NCI-H82 (cell line): ENCODE data around the gene SLC38A1.
"Not testable (repeated sequence)": the region's sequence is repeated elsewhere in the genome, so short reads cannot be mapped to it uniquely, and the experiment has no call there.

Experiments
- DNase-seq: peaks from one replicate; lab custom pipeline; 2025; lab: John Stamatoyannopoulos, UW

SLC38A1 gene

DNA sequence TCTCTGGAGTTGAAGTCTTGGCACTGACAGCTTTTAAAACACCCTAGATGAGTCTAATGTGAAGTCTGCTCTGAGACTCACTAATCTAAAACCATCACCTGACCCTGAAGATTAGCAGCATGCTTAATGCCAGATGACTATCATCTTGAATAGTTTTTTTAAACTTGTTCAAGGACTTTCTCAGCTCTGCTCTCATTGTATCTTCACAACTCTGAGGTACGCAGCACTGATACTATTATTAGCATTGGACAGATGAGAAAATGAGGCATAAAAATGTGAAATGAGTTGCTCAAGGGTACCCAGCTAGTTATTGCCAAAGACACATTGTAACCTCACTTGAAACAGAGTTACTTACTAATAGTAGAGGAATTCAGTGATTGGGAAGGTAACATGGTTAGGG lies 4.8 kb downstream of the SLC38A1 start:
- peak; percentile 81 for DNase-seq

- DNase-seq, result no peak
Measured at GRCh38 chr12:46263140-46264016, 5.5 kb downstream of the SLC38A1 start.

GRCh38 chr12:46261646-46262045 lies 7.2 kb downstream of the SLC38A1 start:
- DNase-seq, result no peak

DNA sequence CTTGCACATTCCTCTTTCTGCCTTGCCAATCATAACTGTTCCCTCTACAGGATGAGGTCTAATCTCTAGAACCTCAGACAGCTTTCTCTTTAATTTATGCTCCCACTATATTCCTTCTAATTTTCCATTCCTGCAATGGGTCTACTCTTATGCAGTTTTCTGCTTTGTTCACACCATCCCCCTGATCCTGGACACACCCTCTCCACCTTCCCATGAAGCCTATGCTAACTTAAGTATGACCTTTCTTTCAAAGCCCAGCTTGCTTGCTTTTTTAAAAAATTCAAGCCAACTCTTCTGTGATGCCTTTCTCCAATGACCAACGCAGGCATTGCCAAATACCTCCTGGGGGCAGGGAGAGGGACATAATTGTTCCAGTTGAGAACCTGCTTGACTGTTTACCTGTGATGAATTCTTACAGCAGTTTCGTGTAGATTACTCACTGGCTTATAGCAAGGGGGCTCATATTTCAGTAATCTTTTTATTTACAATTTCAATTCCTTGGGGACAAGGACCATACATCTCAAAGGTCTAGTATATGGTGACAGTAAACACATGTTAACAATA lies 7.8 kb downstream of the SLC38A1 start:
- DNase-seq, result peak; percentile 21

- no peak for DNase-seq
Measured at GRCh38 chr12:46260124-46260912, 8.5 kb downstream of the SLC38A1 start.

DNA sequence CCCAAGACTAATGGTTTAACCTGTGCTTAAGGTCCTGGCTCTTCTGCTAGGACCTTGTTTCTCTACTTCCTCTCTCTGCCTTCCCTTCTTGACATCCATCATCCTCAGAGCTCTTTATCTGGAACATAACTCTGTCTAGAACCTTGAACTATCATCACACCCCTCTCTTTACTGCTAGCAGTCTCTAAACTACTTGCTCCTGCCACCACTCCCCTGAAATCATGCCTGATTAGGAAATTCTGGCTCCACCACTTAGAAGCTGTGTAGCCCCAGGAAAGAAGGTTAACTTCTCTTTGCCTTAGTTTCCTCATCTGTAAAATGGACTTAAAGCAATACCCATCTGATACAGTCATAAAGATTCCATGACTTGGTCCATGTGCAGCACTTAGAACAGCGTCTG lies 9.1 kb downstream of the SLC38A1 start:
- DNase-seq, result no peak

DNA sequence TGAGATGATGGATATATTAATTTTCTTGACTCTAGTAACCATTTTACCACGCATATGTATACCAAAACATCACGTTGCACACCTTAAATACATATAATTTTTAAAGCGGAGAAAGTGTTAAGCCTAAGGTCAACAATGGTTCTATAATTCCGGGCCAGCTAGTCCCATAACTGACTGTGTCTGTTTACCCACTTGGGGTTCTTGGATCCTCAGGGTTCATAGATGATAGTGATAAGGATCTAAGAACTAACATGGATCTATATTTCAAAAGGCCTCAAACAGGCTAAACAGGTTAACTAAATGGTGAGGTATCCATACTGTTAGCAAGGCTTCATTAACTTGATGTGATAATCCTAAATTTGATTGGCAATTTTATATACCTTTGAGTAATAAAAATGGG lies 9.8 kb downstream of the SLC38A1 start:
- DNase-seq, result no peak

- DNase-seq, result no peak
Measured at GRCh38 chr12:46258129-46258528, 10.7 kb downstream of the SLC38A1 start.

DNA sequence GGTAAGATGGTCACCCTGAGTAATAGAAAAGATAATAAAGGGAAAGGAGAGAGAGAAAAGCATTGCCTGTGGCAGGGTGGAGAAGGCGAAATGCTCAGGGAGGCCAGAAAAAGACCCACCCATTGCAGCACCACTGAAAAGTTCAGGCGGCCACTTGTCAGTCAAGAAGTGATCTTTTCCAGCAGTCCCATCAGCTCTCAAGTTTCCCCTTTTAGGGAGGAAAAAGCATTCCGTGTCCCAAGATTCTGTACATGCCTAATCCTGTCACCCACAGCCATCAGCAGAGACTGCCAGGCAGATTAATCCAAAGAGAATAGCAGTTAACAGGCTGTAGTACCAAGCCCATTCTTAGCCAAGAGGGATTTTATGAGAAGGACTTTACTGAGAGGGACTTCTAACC lies 11.9 kb downstream of the SLC38A1 start:
- peak; percentile 36 for DNase-seq

GRCh38 chr12:46253544-46254162 lies 15.2 kb downstream of the SLC38A1 start:
- DNase-seq, result no peak

GRCh38 chr12:46251994-46252393 lies 16.8 kb downstream of the SLC38A1 start:
- not testable (repeated sequence) for DNase-seq

GRCh38 chr12:46249960-46250359 lies 18.9 kb downstream of the SLC38A1 start:
- not testable (repeated sequence) for DNase-seq

DNA sequence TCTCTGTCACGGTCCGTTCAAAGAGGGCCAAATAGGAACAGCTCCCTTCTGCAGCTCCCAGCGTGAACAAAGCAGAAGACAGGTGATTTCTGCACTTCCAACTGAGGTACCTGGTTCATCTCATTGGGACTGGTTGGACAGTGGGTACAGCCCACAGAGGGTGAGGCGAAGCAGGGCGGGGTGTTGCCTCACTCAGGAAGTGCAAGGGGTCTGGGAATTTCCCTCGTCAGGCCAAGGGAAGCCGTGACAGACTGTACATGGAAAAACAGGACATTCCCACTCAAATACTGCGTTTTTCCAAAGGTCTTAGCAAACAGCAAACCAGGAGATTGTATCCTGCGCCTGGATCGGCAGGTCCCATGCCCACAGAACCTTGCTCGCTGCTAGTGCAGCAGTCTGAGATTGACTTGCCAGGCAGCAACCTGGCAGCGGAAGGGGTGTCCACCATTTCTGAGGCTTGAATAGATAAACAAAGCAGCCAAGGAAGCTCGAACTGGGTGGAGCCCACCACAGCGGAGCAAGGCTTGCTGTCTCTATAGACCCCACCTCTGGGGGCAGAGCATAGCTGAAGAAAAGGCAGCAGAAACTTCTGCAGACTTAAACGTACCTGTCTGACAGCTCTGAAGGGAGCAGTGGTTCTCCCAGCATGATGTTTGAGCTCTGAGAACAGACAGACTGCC lies 22.7 kb downstream of the SLC38A1 start:
- DNase-seq, result no peak

GRCh38 chr12:46244997-46245396 lies 23.8 kb downstream of the SLC38A1 start:
- DNase-seq, result no peak

DNA sequence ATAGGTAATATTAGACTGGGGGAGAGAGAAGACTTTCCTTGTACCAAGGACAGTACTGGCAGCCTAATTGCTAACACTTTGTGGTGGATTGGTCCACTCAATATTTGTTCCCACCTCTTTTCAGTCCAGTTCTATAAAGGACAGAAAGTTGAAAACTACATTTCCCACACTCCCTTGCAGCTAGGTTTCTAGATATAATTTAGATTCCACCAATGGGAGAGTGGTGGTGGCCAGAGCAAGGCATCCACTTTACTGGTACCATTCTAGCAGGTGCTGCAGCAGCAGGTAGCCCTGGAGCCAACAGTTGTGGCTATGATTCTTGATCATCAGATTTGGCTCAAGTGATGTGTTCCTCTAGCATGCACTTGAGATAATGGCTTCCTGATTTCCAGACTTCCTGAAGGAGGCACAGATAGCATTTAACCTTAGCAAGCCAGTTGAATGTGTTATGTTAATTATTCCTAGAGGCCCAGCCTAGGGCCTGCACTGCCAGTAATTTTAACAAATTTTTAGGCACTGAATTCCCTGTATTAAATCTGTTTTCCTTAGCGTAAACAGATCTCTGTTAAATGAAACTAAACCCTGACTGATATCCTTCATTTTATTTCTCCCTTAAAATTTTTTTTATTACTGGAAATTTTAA lies 24.4 kb downstream of the SLC38A1 start:
- peak; percentile 23 for DNase-seq

GRCh38 chr12:46242569-46242968 lies 26.3 kb downstream of the SLC38A1 start:
- no peak for DNase-seq

- DNase-seq, result peak; percentile 60
Measured at GRCh38 chr12:46240436-46240835, 28.4 kb downstream of the SLC38A1 start.

DNA sequence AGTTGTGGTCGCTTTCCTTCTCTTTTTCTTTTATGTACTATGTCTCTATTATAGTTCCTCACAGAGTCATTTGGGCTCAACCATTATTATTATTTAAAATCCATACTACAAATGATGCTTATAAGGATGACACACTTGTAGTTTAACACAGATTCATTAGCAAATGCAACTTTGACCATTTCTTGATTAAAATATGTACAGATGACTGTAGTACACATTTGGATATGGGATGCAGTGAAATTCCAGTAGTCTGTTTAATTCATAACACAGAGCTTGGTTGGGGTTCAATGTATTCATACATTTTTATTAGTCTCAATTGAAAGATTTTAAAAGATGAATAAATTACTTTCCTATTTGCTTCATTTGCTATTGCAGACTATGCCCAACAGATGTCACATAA lies 30.0 kb downstream of the SLC38A1 start:
- no peak for DNase-seq

DNA sequence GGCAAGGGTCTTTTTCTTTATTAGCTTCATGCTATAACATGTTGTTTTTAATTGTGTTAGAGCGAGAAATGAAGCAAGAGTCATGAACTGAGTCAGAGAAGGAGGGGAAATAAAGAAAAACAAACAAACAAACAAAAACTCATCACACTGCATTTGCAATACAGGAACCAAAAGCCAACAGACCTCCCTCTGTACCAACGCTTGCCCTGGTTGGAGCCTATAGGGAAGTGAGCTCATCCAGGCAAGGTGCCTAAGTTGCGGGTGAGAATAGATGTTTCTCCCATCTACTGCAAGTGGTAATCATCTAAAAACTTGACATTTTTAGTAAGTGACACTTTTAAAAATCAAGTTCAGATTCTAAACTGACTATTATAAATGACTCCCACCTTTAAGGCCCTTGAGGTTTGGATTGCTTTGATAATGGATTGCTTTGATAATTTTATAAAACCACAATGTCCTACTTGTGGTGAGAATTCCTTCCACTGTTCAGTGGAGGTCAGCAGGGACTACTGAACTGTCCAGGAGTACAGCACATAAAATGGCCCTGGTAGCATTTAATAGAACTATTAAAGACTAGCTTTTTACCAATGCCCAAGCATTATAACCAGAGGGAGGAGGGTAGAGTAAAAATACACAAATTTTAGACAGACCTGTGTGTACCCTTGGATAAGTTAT lies 31.3 kb downstream of the SLC38A1 start:
- DNase-seq, result no peak

DNA sequence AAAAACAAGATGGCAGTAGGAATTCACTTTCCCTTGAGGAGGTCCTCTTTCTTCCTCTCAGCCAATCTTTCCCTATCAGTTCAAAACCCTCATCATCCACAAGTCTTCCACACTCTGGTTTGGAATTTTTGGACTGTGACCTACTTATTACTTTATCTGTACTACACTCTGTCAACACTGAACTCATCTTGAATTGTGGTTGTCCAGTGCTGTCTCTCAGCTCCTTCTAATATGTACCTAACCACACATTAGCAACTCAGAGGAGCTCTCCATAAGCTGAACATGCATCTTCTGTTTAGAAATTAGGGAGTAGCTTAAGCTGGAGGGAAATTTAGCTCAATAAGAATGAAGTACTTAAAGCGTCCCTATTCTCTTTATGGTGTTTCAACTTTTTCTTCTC lies 34.8 kb downstream of the SLC38A1 start:
- no peak for DNase-seq

DNA sequence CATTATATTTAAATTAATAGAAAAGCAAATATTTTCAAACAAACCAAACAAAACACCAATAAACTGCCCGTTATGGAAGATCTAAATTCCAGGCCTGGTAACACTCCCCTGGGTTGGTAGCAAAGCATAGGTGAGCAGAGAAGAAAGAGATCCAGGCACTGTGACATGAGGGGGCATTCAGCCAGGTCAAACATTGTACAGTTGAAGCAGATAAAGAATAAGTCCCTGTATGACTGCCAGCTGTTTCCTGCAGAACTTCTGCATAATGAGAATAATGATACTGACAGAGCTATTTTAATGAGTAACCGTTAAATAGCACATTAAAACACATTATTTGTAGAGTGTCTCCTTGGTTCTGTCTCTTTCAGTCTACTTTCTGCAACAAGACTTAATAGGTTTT lies 35.4 kb downstream of the SLC38A1 start:
- DNase-seq, result no peak
